ENCODE measurements around the gene DDX51.

The DDX51 gene

GRCh38 chr12:132178801-132179401, 34.8 kb upstream of the DDX51 start:
- no peak for DNase-seq (ENCODE audit: low spot score)

- no peak for DNase-seq (ENCODE audit: low spot score)
Measured at GRCh38 chr12:132178316-132178715, 34.2 kb upstream of the DDX51 start.

- DNase-seq (ENCODE audit: low spot score), result no peak
Measured at GRCh38 chr12:132176920-132177551, 32.9 kb upstream of the DDX51 start.

GRCh38 chr12:132176385-132176919, 32.3 kb upstream of the DDX51 start:
- no peak for DNase-seq (ENCODE audit: low spot score)

GRCh38 chr12:132175496-132176384, 31.6 kb upstream of the DDX51 start:
- no peak for DNase-seq (ENCODE audit: low spot score)

GRCh38 chr12:132174839-132175490, 30.8 kb upstream of the DDX51 start:
- no peak for DNase-seq (ENCODE audit: low spot score)

- no peak for DNase-seq (ENCODE audit: low spot score)
Measured at GRCh38 chr12:132174015-132174838, 30.1 kb upstream of the DDX51 start.

GRCh38 chr12:132173135-132174014, 29.3 kb upstream of the DDX51 start:
- DNase-seq (ENCODE audit: low spot score), result no peak

GRCh38 chr12:132172619-132173018, 28.5 kb upstream of the DDX51 start:
- no peak for DNase-seq (ENCODE audit: low spot score)

- DNase-seq (ENCODE audit: low spot score), result no peak
Measured at GRCh38 chr12:132171968-132172521, 27.9 kb upstream of the DDX51 start.

GRCh38 chr12:132171293-132171967, 27.3 kb upstream of the DDX51 start:
- no peak for DNase-seq (ENCODE audit: low spot score)

GRCh38 chr12:132170637-132171292, 26.6 kb upstream of the DDX51 start:
- DNase-seq (ENCODE audit: low spot score), result no peak

GRCh38 chr12:132170094-132170636, 26.0 kb upstream of the DDX51 start:
- peak; percentile 52 for DNase-seq (ENCODE audit: low spot score)

- DNase-seq (ENCODE audit: low spot score), result no peak
Measured at GRCh38 chr12:132169376-132169775, 25.3 kb upstream of the DDX51 start.

GRCh38 chr12:132168311-132169031, 24.4 kb upstream of the DDX51 start:
- DNase-seq (ENCODE audit: low spot score), result no peak

- DNase-seq (ENCODE audit: low spot score), result no peak
Measured at GRCh38 chr12:132167611-132168310, 23.6 kb upstream of the DDX51 start.
